Measurements from ENCODE around the gene SYCE3. TPM values are rescaled to one million over a fixed set of nuclear protein-coding genes. Genes with fewer than 3 reads are reported as not detected.

SYCE3 gene
- total RNA-seq, 1 donor, result not detected

DNA sequence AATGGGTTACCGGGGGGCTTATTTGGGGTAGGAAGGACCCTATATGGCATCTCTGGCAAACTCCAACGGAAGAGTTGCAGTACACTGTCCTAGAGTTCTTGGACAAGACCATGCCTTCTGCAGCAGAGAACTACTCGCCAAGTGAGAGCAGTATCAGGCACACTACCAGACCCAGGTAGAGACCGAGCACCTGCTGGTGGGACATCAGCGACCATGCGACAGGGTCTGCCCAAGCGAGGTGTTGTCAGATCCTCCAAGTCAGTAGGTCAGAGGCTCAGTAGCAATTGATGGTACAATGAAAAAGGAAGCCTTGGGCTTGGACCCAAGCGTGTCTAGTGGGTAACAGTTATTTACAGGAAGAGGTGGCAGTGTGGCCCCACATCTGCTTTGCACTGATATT, 23.1 kb upstream of the SYCE3 start:
- TF ChIP-seq, protein P1, sequence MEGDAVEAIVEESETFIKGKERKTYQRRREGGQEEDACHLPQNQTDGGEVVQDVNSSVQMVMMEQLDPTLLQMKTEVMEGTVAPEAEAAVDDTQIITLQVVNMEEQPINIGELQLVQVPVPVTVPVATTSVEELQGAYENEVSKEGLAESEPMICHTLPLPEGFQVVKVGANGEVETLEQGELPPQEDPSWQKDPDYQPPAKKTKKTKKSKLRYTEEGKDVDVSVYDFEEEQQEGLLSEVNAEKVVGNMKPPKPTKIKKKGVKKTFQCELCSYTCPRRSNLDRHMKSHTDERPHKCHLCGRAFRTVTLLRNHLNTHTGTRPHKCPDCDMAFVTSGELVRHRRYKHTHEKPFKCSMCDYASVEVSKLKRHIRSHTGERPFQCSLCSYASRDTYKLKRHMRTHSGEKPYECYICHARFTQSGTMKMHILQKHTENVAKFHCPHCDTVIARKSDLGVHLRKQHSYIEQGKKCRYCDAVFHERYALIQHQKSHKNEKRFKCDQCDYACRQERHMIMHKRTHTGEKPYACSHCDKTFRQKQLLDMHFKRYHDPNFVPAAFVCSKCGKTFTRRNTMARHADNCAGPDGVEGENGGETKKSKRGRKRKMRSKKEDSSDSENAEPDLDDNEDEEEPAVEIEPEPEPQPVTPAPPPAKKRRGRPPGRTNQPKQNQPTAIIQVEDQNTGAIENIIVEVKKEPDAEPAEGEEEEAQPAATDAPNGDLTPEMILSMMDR (IDR thresholded peaks at IDR 0.05; ENCODE audit: extremely low read depth, low read depth, low read length), result no peak
- no peak overlapping the region for H2AFZ ChIP-seq (ENCODE audit: low read length)
- no peak overlapping the region for H3K4me2 ChIP-seq (ENCODE audit: insufficient read depth, low read length)
- peak; percentile 23 for DNase-seq (ENCODE audit: insufficient read length, low spot score, missing footprints)
- peaks cover 14% of the 10 kb centered on the region for H3K4me1 ChIP-seq (ENCODE audit: insufficient read depth, low read length)
- H3K27me3 ChIP-seq (ENCODE audit: insufficient read depth, low read length), result peaks cover 2% of the 10 kb centered on the region
- peaks cover 13% of the 10 kb centered on the region for H3K79me2 ChIP-seq (ENCODE audit: insufficient read depth, low read length)
- no peaks in the 10 kb centered on the region for H3K9me3 ChIP-seq (ENCODE audit: low read depth, low read length)
- H3K4me3 ChIP-seq (ENCODE audit: insufficient read depth, low read length), result no peak overlapping the region
- no peaks in the 10 kb centered on the region for H4K20me1 ChIP-seq (ENCODE audit: insufficient read depth, low read length)
- no peaks in the 10 kb centered on the region for H3K36me3 ChIP-seq (ENCODE audit: insufficient read depth, low read length)
- H3K27ac ChIP-seq (ENCODE audit: low read depth, low read length), result no peak overlapping the region

DNA sequence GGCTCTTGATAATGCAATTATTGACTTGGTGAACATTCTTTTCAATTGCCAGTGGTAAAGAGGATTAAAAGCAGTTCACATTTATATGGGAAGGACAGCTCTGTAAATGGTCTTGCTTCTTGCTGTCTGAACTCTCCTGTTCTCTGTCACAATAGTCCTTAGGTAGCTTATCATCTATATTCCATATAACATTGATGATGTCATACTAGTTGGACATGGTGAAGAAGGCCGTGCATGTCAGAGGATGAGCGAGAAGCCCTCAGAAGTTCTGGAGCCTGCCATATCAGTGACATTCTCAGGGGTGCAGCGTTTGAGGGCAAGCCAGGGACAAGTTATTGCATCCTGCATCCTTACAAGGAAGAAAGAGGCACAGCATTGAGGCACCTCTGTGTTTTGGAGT, 22.5 kb upstream of the SYCE3 start:
- no peaks in the 10 kb centered on the region for H3K27me3 ChIP-seq (ENCODE audit: insufficient read depth, low read length)
- H3K4me1 ChIP-seq (ENCODE audit: insufficient read depth, low read length), result peaks cover 14% of the 10 kb centered on the region
- peaks cover 13% of the 10 kb centered on the region for H3K79me2 ChIP-seq (ENCODE audit: insufficient read depth, low read length)
- H2AFZ ChIP-seq (ENCODE audit: low read length), result no peak overlapping the region
- H3K36me3 ChIP-seq (ENCODE audit: insufficient read depth, low read length), result peaks cover 2% of the 10 kb centered on the region
- no peaks in the 10 kb centered on the region for H3K9me3 ChIP-seq (ENCODE audit: low read depth, low read length)
- no peak overlapping the region for H3K4me2 ChIP-seq (ENCODE audit: insufficient read depth, low read length)
- DNase-seq (ENCODE audit: insufficient read length, low spot score, missing footprints), result peak; percentile 8
- no peaks in the 10 kb centered on the region for H4K20me1 ChIP-seq (ENCODE audit: insufficient read depth, low read length)
- no peak overlapping the region for H3K27ac ChIP-seq (ENCODE audit: low read depth, low read length)
- TF ChIP-seq, protein P1 (IDR thresholded peaks at IDR 0.05; ENCODE audit: extremely low read depth, low read depth, low read length), result no peak
- H3K4me3 ChIP-seq (ENCODE audit: insufficient read depth, low read length), result no peak overlapping the region

DNA sequence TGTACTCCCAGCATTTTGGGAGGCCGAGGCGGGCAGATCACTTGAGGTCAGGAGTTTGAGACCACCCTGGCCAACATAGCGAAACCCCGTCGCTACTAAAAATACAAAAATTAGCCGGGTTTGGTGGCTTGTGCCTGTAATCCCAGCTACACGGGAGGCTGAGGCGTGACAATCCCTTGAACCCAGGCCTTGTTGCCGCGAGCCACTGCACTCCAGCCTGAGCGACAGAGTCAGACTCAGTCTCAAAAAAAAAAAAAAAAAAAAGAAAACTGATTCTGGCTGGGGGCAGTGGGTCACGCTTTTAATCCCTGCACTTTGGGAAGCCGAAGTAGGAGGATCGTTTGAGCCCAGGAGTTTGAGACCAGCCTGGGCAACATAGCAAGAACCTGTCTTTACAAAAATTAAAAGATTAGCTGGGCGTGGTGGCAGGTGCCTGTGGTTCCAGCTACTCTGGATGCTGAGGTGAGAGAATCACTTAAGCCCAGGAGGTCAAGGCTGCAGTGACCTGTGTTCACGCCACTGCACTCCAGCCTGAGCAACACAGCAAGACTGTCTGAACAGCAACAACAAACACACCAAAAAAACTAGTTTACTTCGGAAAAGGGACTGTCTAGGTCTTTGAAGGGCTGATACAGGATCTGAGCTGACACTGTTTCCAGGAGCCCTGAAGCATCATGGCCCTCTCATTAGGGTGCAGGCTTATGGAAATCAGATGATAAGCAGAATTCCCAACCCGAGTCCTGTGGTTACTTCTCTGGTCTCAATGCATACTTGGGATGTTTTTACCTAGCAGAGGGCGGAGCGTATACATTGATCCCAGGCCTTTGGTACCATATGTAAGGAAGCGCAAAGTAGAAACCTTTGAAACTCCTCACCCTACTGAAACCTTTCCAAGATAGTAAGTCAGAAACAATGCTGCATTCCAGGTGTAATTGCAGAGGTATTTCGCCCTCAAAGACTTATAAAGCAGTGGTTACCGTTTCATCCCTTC, 21.7 kb upstream of the SYCE3 start:
- DNase-seq (ENCODE audit: insufficient read length, low spot score, missing footprints), result no peak
- Histone ChIP-seq H3K79me2 (ENCODE audit: insufficient read depth, low read length) (peaks cover 13% of the 10 kb centered on the region), H3K4me2 (ENCODE audit: insufficient read depth, low read length) (no peak overlapping the region), H3K27me3 (ENCODE audit: insufficient read depth, low read length) (no peaks in the 10 kb centered on the region), H2AFZ (ENCODE audit: low read length) (no peak overlapping the region), H3K9me3 (ENCODE audit: low read depth, low read length) (no peaks in the 10 kb centered on the region), H3K4me3 (ENCODE audit: insufficient read depth, low read length) (no peak overlapping the region), H3K36me3 (ENCODE audit: insufficient read depth, low read length) (peaks cover 7% of the 10 kb centered on the region), H3K27ac (ENCODE audit: low read depth, low read length) (no peak overlapping the region), H3K4me1 (ENCODE audit: insufficient read depth, low read length) (peaks cover 14% of the 10 kb centered on the region), H4K20me1 (ENCODE audit: insufficient read depth, low read length) (no peaks in the 10 kb centered on the region)
- TF ChIP-seq, protein P1 (IDR thresholded peaks at IDR 0.05; ENCODE audit: extremely low read depth, low read depth, low read length), result no peak

GRCh38 chr22:50583294-50583861, 20.7 kb upstream of the SYCE3 start:
- Histone ChIP-seq H2AFZ (ENCODE audit: low read length) (peak overlapping the region; percentile 91), H3K36me3 (ENCODE audit: insufficient read depth, low read length) (peaks cover 7% of the 10 kb centered on the region), H4K20me1 (ENCODE audit: insufficient read depth, low read length) (no peaks in the 10 kb centered on the region), H3K27me3 (ENCODE audit: insufficient read depth, low read length) (no peaks in the 10 kb centered on the region), H3K79me2 (ENCODE audit: insufficient read depth, low read length) (peaks cover 13% of the 10 kb centered on the region), H3K4me2 (ENCODE audit: insufficient read depth, low read length) (peak overlapping the region; percentile 98), H3K27ac (ENCODE audit: low read depth, low read length) (peak overlapping the region; percentile 33), H3K4me3 (ENCODE audit: insufficient read depth, low read length) (peak overlapping the region; percentile 94), H3K9me3 (ENCODE audit: low read depth, low read length) (no peaks in the 10 kb centered on the region), H3K4me1 (ENCODE audit: insufficient read depth, low read length) (peaks cover 20% of the 10 kb centered on the region)
- DNase-seq (ENCODE audit: insufficient read length, low spot score, missing footprints), result no peak
- TF ChIP-seq, protein P1 (IDR thresholded peaks at IDR 0.05; ENCODE audit: extremely low read depth, low read depth, low read length), result no peak
